HEK293 (cell line): ENCODE results near the gene MXRA8.
A peak's percentile ranks its signal among the peaks of the same experiment; 100 is the strongest.

Source experiments
- CTCF ChIA-PET: fragments of 350-600 bp; formaldehyde crosslinking; extraction: SDS; loops from one replicate; lab custom pipeline; 2021; ENCODE audit warnings: antibody characterized with exemption; lab: Yijun Ruan, JAX
- POLR2A ChIA-PET: fragments of 300-600 bp; formaldehyde crosslinking; extraction: SDS; loops from one replicate; lab custom pipeline; 2020; ENCODE audit warnings: antibody characterized with exemption, inconsistent platforms; lab: Yijun Ruan, JAX
- H3K27ac ChIP-seq: fragments of 200-500 bp; sonication (Bioruptor generic); 2 replicates; pipeline ENCODE4 v1.5.1; 2014; ENCODE audit warnings: low read depth, low read length, control low read depth, inconsistent platforms; ENCODE audit errors: extremely low read depth
- H3K36me3 ChIP-seq, 2 experiments: fragments of 200-500 bp in 1 of 2; sonication (Bioruptor generic) in 1 of 2; 1 replicate in 1 of 2; 2 replicates in 1 of 2; pipeline ENCODE4 v1.5.1; 2014 to 2017; ENCODE audit warnings: inconsistent platforms in 2 of 2, low read length in 2 of 2; ENCODE audit not compliant: control insufficient read depth in 2 of 2, insufficient read depth in 1 of 2
- H3K4me1 ChIP-seq: fragments of 200-500 bp; sonication (Bioruptor generic); 2 replicates; pipeline ENCODE4 v1.5.1; 2014; ENCODE audit warnings: mild to moderate bottlenecking, low read length, inconsistent platforms; ENCODE audit not compliant: control insufficient read depth, insufficient read depth
- H3K4me3 ChIP-seq: 2 replicates; pipeline ENCODE4 v1.5.1; 2011; ENCODE audit warnings: low read depth, mild to moderate bottlenecking, control low read depth, low read length, moderate library complexity
- H3K9me3 ChIP-seq: fragments of 200-500 bp; sonication (Bioruptor generic); 2 replicates; pipeline ENCODE4 v1.5.1; 2014; ENCODE audit warnings: low read depth, low read length, inconsistent platforms; ENCODE audit not compliant: control insufficient read depth, insufficient read depth
- BCL11A ChIP-seq: fragments of 450-650 bp; formaldehyde crosslinking; IDR thresholded peaks from 2 replicates; pipeline ENCODE4 v1.5.1; 2016; ENCODE audit warnings: low read depth, missing biosample characterization, missing genetic modification characterization
- GLI2 ChIP-seq: fragments of 450-650 bp; formaldehyde crosslinking; IDR thresholded peaks from 2 replicates; pipeline ENCODE4; 2017; ENCODE audit warnings: missing biosample characterization, missing genetic modification characterization, low read depth, borderline replicate concordance
- HOXC10 ChIP-seq: sonication (generic); formaldehyde crosslinking; IDR thresholded peaks from 2 replicates; pipeline ENCODE4 v1.8.1; 2023; ENCODE audit warnings: mild to moderate bottlenecking, missing genetic modification reagents
- KLF16 ChIP-seq: fragments of 450-650 bp; formaldehyde crosslinking; IDR thresholded peaks from 2 replicates; pipeline ENCODE4 v1.5.1; 2017; ENCODE audit warnings: missing biosample characterization, missing genetic modification characterization
- SCRT2 ChIP-seq: fragments of 450-650 bp; formaldehyde crosslinking; IDR thresholded peaks from 2 replicates; pipeline ENCODE4 v1.5.1; 2016; ENCODE audit warnings: missing biosample characterization, missing genetic modification characterization
- TRIM28 ChIP-seq: IDR thresholded peaks from 2 replicates; pipeline ENCODE4 v1.6.1; 2011; ENCODE audit warnings: low read length, control low read depth, borderline replicate concordance
- YY1 ChIP-seq: fragments of 450-650 bp; formaldehyde crosslinking; IDR thresholded peaks from 2 replicates; pipeline ENCODE4 v1.5.1; 2018; ENCODE audit warnings: missing biosample characterization, missing genetic modification characterization
- ZBTB26 ChIP-seq: fragments of 450-650 bp; formaldehyde crosslinking; optimal IDR thresholded peaks from 2 replicates; pipeline ENCODE3; 2016; ENCODE audit warnings: missing biosample characterization, mild to moderate bottlenecking, missing genetic modification characterization
- ZBTB48 ChIP-seq: fragments of 450-650 bp; formaldehyde crosslinking; IDR thresholded peaks from 2 replicates; pipeline ENCODE4 v1.5.1; 2016; ENCODE audit warnings: missing biosample characterization, missing genetic modification characterization
- ZFP69B ChIP-seq: fragments of 450-650 bp; formaldehyde crosslinking; IDR thresholded peaks from 2 replicates; pipeline ENCODE4 v1.5.1; 2016; ENCODE audit warnings: missing biosample characterization, missing genetic modification characterization
- ZNF169 ChIP-seq: fragments of 450-650 bp; formaldehyde crosslinking; IDR thresholded peaks from 2 replicates; pipeline ENCODE4 v1.5.1; 2016; ENCODE audit warnings: missing biosample characterization, missing genetic modification characterization
- ZNF175 ChIP-seq: fragments of 450-650 bp; formaldehyde crosslinking; IDR thresholded peaks from 2 replicates; pipeline ENCODE4 v1.5.1; 2016; ENCODE audit warnings: missing biosample characterization, missing genetic modification characterization
- ZNF18 ChIP-seq: fragments of 450-650 bp; formaldehyde crosslinking; IDR thresholded peaks from 2 replicates; pipeline ENCODE4 v1.5.1; 2016; ENCODE audit warnings: missing biosample characterization, missing genetic modification characterization
- ZNF19 ChIP-seq: fragments of 450-650 bp; formaldehyde crosslinking; IDR thresholded peaks from 2 replicates; pipeline ENCODE4; 2016; ENCODE audit warnings: missing biosample characterization, missing genetic modification characterization, low read depth
- ZNF2 ChIP-seq: fragments of 450-650 bp; formaldehyde crosslinking; IDR thresholded peaks from 2 replicates; pipeline ENCODE4 v1.5.1; 2016; ENCODE audit warnings: missing biosample characterization, missing genetic modification characterization
- ZNF366 ChIP-seq: fragments of 450-650 bp; formaldehyde crosslinking; conservative IDR thresholded peaks from 2 replicates; pipeline ENCODE4 v1.5.1; 2016; ENCODE audit warnings: missing biosample characterization, missing genetic modification characterization
- ZNF677 ChIP-seq: fragments of 450-650 bp; IDR thresholded peaks from 2 replicates; pipeline ENCODE4 v1.5.0; 2018; ENCODE audit warnings: missing biosample characterization, mild to moderate bottlenecking, missing genetic modification characterization, moderate library complexity
- ZSCAN16 ChIP-seq: fragments of 450-650 bp; formaldehyde crosslinking; IDR thresholded peaks from 2 replicates; pipeline ENCODE4 v1.5.1; 2016; ENCODE audit warnings: missing biosample characterization, missing genetic modification characterization
- ZSCAN23 ChIP-seq: fragments of 450-650 bp; formaldehyde crosslinking; IDR thresholded peaks from 2 replicates; pipeline ENCODE4 v1.5.1; 2016; ENCODE audit warnings: missing biosample characterization, missing genetic modification characterization
- ZXDB ChIP-seq: fragments of 450-650 bp; formaldehyde crosslinking; IDR thresholded peaks from 2 replicates; pipeline ENCODE4 v1.5.1; 2016; ENCODE audit warnings: missing biosample characterization, missing genetic modification characterization
- TF ChIP-seq, protein P1 (sequence below): fragments of 450-650 bp; formaldehyde crosslinking; IDR thresholded peaks from 2 replicates; pipeline ENCODE4 v1.5.1; 2017; ENCODE audit warnings: missing biosample characterization, missing genetic modification characterization
- TF ChIP-seq, protein P2 (sequence below): fragments of 450-650 bp; IDR thresholded peaks from 2 replicates; pipeline ENCODE4 v1.5.1; 2018; ENCODE audit warnings: missing biosample characterization, missing genetic modification characterization
- TF ChIP-seq, protein P3 (sequence below): fragments of 450-650 bp; formaldehyde crosslinking; IDR thresholded peaks from 2 replicates; pipeline ENCODE4 v1.5.1; 2016; ENCODE audit warnings: missing biosample characterization, missing genetic modification characterization

The MXRA8 gene

DNA sequence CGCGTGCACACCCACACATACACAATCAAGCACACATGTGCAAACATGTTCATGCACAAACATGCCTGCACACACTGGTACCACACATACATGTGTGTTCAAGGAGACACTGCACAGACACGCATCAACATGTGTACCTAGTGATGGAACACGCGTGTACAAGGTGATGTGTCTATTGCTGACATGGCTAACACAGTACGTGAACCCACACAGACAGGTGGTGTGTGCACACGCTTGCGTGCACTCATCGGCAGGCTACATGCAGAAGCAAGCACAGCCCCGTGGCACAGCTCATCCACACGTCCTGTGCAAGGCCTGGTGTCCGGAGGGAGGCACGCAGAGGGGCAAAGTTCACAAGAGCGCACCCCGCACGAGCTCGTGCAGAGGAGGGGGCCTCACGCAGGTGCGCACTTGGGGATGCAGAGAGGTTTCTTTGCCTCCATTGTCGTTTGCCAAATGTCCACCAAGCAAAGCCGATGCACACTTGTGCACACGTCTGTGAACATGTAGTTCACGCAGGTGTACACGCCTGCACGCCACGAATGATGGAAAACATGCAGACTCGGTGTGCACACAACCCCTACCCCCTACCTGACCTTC, 51.6 kb downstream of the MXRA8 start:
- Histone ChIP-seq H3K36me3 (peaks cover 0 to 34% of the 10 kb centered on the region in 2 experiments; a peak in 1 of 3 replicates), H3K9me3 (no peaks in the 10 kb centered on the region), H3K4me3 (peak overlapping the region; percentile 63), H3K27ac (peak overlapping the region; percentile 75; the same call in 1 of the 2 replicates), H3K4me1 (peaks cover 20% of the 10 kb centered on the region)
- no peak for TF ChIP-seq ZNF677 (tag by site-specific recombination)
- no peak for TF ChIP-seq ZSCAN23 (tag by site-specific recombination)
- 0 out of 2 replicates have a peak, but pooled peaks have one; percentile 23 for TF ChIP-seq ZXDB
- TF ChIP-seq, protein P1, sequence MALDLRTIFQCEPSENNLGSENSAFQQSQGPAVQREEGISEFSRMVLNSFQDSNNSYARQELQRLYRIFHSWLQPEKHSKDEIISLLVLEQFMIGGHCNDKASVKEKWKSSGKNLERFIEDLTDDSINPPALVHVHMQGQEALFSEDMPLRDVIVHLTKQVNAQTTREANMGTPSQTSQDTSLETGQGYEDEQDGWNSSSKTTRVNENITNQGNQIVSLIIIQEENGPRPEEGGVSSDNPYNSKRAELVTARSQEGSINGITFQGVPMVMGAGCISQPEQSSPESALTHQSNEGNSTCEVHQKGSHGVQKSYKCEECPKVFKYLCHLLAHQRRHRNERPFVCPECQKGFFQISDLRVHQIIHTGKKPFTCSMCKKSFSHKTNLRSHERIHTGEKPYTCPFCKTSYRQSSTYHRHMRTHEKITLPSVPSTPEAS = peak; percentile 67; the same call in 1 of the 2 replicates
- no peak for TF ChIP-seq BCL11A (tag by site-specific recombination)
- TF ChIP-seq, protein P2, sequence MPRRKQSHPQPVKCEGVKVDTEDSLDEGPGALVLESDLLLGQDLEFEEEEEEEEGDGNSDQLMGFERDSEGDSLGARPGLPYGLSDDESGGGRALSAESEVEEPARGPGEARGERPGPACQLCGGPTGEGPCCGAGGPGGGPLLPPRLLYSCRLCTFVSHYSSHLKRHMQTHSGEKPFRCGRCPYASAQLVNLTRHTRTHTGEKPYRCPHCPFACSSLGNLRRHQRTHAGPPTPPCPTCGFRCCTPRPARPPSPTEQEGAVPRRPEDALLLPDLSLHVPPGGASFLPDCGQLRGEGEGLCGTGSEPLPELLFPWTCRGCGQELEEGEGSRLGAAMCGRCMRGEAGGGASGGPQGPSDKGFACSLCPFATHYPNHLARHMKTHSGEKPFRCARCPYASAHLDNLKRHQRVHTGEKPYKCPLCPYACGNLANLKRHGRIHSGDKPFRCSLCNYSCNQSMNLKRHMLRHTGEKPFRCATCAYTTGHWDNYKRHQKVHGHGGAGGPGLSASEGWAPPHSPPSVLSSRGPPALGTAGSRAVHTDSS (tag by site-specific recombination) = no peak
- no peak for TF ChIP-seq ZNF19
- 0 out of 2 replicates have a peak, but pooled peaks have one; percentile 51 for TF ChIP-seq HOXC10 (CRISPR knock-in tag)
- TF ChIP-seq, protein P3, sequence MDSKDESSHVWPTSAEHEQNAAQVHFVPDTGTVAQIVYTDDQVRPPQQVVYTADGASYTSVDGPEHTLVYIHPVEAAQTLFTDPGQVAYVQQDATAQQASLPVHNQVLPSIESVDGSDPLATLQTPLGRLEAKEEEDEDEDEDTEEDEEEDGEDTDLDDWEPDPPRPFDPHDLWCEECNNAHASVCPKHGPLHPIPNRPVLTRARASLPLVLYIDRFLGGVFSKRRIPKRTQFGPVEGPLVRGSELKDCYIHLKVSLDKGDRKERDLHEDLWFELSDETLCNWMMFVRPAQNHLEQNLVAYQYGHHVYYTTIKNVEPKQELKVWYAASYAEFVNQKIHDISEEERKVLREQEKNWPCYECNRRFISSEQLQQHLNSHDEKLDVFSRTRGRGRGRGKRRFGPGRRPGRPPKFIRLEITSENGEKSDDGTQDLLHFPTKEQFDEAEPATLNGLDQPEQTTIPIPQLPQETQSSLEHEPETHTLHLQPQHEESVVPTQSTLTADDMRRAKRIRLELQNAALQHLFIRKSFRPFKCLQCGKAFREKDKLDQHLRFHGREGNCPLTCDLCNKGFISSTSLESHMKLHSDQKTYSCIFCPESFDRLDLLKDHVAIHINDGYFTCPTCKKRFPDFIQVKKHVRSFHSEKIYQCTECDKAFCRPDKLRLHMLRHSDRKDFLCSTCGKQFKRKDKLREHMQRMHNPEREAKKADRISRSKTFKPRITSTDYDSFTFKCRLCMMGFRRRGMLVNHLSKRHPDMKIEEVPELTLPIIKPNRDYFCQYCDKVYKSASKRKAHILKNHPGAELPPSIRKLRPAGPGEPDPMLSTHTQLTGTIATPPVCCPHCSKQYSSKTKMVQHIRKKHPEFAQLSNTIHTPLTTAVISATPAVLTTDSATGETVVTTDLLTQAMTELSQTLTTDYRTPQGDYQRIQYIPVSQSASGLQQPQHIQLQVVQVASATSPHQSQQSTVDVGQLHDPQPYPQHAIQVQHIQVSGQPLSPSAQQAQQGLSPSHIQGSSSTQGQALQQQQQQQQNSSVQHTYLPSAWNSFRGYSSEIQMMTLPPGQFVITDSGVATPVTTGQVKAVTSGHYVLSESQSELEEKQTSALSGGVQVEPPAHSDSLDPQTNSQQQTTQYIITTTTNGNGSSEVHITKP (tag by site-specific recombination) = no peak
- peak; percentile 20; the same call in 1 of the 2 replicates for TF ChIP-seq TRIM28
- 0 out of 2 replicates have a peak, but pooled peaks have one; percentile 12 for TF ChIP-seq ZNF2 (tag by site-specific recombination)
- peak; percentile 14; the same call in 1 of the 2 replicates for TF ChIP-seq ZNF18
- TF ChIP-seq SCRT2 (tag by site-specific recombination) = peak; percentile 49; the same call in 1 of the 2 replicates
- TF ChIP-seq ZFP69B (tag by site-specific recombination) = no peak
- no peak for TF ChIP-seq YY1 (tag by site-specific recombination)
- peak; percentile 49; the same call in 1 of the 2 replicates for TF ChIP-seq ZBTB48 (tag by site-specific recombination)
- no peak for TF ChIP-seq KLF16 (tag by site-specific recombination)
- TF ChIP-seq ZSCAN16 = no peak
- TF ChIP-seq ZNF169 (tag by site-specific recombination) = no peak
- TF ChIP-seq ZBTB26 (tag by site-specific recombination) = peak; percentile 46
- no peak for TF ChIP-seq ZNF366 (tag by site-specific recombination)
- no peak for TF ChIP-seq ZNF175 (tag by site-specific recombination)
- TF ChIP-seq GLI2 (tag by site-specific recombination) = no peak
- CTCF ChIA-PET = no interaction called here
- POLR2A ChIA-PET = interaction anchor here (1.3 kb wide), 1 partner anchor 12 kb away, joined by 4 read pairs; no protein-coding TSS in a partner anchor
